ENCODE data around the gene SLC27A6.

SLC27A6 gene

DNA sequence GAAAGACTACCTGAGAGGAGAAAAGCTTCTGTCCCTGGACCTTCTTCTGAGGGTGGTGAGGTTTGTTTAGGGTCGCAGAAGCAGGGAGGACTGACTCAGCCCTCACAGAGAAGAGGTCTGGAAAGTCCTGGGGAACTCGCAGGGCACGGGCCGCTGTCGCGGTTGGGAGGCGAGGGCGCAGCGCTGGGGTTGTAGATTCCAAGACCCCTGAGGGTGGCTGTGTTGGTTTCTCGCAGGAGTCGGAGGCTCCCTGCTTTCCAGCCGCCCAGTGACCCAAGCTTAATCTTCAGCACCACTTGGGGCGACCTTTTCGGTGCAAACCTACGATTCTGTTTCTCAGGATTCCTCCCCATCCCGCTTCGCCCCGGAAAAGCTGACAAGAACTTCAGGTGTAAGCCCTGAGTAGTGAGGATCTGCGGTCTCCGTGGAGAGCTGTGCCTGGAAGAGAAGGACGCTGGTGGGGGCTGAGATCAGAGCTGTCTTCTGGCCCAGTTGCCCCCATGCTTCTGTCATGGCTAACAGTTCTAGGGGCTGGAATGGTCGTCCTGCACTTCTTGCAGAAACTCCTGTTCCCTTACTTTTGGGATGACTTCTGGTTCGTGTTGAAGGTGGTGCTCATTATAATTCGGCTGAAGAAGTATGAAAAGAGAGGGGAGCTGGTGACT is 482 bp downstream of the SLC27A6 start:
- ATAC-seq (replicated peaks; ENCODE audit: extremely low read depth, poor library complexity, severe bottlenecking) (no peak), DNase-seq (ENCODE audit: low spot score in 2 of 2) (no peak)
- Mint-ChIP-seq H3K4me1 (no peaks in the 10 kb centered on the region), H3K27me3 (peaks cover 11% of the 10 kb centered on the region), H3K27ac (ENCODE audit: low read depth) (no peak overlapping the region), H3K9me3 (peaks cover 6% of the 10 kb centered on the region), H3K4me3 (no peak overlapping the region), H3K36me3 (ENCODE audit: insufficient read depth) (no peaks in the 10 kb centered on the region)

GRCh38 chr5:128966375-128966774 is 1.1 kb downstream of the SLC27A6 start:
- Mint-ChIP-seq H3K27me3 (peaks cover 17% of the 10 kb centered on the region), H3K36me3 (ENCODE audit: insufficient read depth) (peaks cover under 1% of the 10 kb centered on the region), H3K9me3 (peaks cover 2% of the 10 kb centered on the region), H3K27ac (ENCODE audit: low read depth) (no peak overlapping the region), H3K4me1 (no peaks in the 10 kb centered on the region), H3K4me3 (no peak overlapping the region)
- no peak for DNase-seq (ENCODE audit: low spot score in 2 of 2)
- ATAC-seq (replicated peaks; ENCODE audit: extremely low read depth, poor library complexity, severe bottlenecking) = no peak

DNA sequence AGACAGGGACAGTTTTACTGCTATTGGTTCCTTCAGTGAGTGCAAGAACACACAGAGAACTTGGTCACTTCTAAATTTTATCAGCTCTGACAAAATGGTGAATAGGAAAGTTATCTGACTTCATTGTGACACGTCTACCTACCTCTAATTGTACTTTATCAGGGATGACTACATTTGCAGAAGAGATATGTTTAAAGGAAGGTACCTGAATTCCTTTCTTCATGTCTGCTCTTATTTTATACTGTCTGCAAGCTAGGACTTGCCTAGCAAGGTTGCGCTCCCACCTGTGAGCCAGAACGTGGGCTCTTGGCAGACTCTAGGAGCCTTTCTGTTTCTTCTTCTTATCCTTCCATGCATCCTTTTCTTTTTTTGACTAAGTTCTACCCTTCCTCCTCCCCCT is 1.6 kb downstream of the SLC27A6 start:
- no peak for ATAC-seq (replicated peaks; ENCODE audit: extremely low read depth, poor library complexity, severe bottlenecking)
- Mint-ChIP-seq H3K4me3 (no peak overlapping the region), H3K27me3 (peaks cover 17% of the 10 kb centered on the region), H3K9me3 (no peaks in the 10 kb centered on the region), H3K36me3 (ENCODE audit: insufficient read depth) (peaks cover 2% of the 10 kb centered on the region), H3K27ac (ENCODE audit: low read depth) (no peak overlapping the region), H3K4me1 (no peaks in the 10 kb centered on the region)
- no peak for DNase-seq (ENCODE audit: low spot score in 2 of 2)

DNA sequence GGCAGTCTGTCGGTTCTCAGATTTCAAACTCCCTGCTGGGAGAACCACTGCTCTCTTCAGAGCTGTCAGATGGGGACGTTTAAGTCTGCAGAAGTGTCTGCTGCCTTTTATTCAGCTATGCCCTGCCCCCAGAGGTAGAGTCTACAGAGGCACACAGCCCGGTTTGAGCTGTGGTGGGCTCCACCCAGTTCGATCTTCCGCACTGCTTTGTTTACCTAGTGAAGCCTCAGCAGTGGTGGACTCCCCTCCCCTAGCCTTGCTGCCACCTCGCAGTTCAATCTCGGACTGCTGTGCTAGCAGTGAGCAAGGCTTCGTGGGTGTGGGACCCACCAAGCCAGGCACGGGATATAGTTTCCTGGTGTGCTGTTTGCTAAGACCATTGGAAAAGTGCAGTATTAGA is 8.0 kb downstream of the SLC27A6 start:
- Mint-ChIP-seq H3K36me3 (ENCODE audit: insufficient read depth) (peaks cover 2% of the 10 kb centered on the region), H3K4me3 (no peak overlapping the region), H3K4me1 (no peaks in the 10 kb centered on the region), H3K27me3 (peaks cover 10% of the 10 kb centered on the region), H3K9me3 (peaks cover 5% of the 10 kb centered on the region), H3K27ac (ENCODE audit: low read depth) (no peak overlapping the region)
- DNase-seq (ENCODE audit: low spot score in 2 of 2) (no peak), ATAC-seq (replicated peaks; ENCODE audit: extremely low read depth, poor library complexity, severe bottlenecking) (no peak)

GRCh38 chr5:128974567-128974966 is 9.3 kb downstream of the SLC27A6 start:
- no peaks in the 10 kb centered on the region for H3K4me1 Mint-ChIP-seq
- DNase-seq (ENCODE audit: low spot score in 2 of 2) (no peak), ATAC-seq (replicated peaks; ENCODE audit: extremely low read depth, poor library complexity, severe bottlenecking) (no peak)
- no peak overlapping the region for H3K4me3 Mint-ChIP-seq
- H3K27me3 Mint-ChIP-seq = peaks cover 10% of the 10 kb centered on the region
- peaks cover 5% of the 10 kb centered on the region for H3K9me3 Mint-ChIP-seq
- H3K36me3 Mint-ChIP-seq (ENCODE audit: insufficient read depth) = peaks cover 2% of the 10 kb centered on the region
- H3K27ac Mint-ChIP-seq (ENCODE audit: low read depth) = no peak overlapping the region

DNA sequence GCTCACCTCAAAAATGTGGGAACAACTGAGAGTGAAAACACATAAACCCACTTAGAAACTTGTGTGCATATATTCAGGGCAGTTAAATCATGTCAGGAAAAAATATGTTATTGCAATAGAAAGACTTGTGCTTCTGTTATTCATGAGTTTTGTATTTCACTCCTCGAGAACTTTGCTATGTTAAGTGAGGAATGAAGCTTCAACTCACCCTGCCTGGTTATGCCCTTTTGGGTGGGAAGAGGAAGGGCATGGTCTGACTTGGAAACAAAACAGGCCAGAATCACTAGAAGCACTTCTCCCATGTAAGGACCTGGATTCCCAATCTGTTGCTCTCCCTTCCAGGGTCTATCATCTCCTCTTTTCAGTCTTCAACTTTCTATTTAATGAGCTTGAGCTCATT is 14.5 kb downstream of the SLC27A6 start:
- Mint-ChIP-seq H3K4me3 (no peak overlapping the region), H3K9me3 (no peaks in the 10 kb centered on the region), H3K27me3 (no peaks in the 10 kb centered on the region), H3K27ac (ENCODE audit: low read depth) (no peak overlapping the region), H3K4me1 (no peaks in the 10 kb centered on the region), H3K36me3 (ENCODE audit: insufficient read depth) (no peaks in the 10 kb centered on the region)
- no peak for ATAC-seq (replicated peaks; ENCODE audit: extremely low read depth, poor library complexity, severe bottlenecking)
- DNase-seq (ENCODE audit: low spot score in 2 of 2) = no peak

- DNase-seq (ENCODE audit: low spot score in 2 of 2) (no peak), ATAC-seq (replicated peaks; ENCODE audit: extremely low read depth, poor library complexity, severe bottlenecking) (no peak)
- H3K4me1 Mint-ChIP-seq = no peaks in the 10 kb centered on the region
- H3K27ac Mint-ChIP-seq (ENCODE audit: low read depth) = no peak overlapping the region
- no peaks in the 10 kb centered on the region for H3K27me3 Mint-ChIP-seq
- H3K4me3 Mint-ChIP-seq = no peak overlapping the region
- H3K36me3 Mint-ChIP-seq (ENCODE audit: insufficient read depth) = no peaks in the 10 kb centered on the region
- H3K9me3 Mint-ChIP-seq = no peaks in the 10 kb centered on the region
Observed at GRCh38 chr5:128980917-128981316, 15.6 kb downstream of the SLC27A6 start.

GRCh38 chr5:128984480-128984879 is 19.2 kb downstream of the SLC27A6 start:
- no peak overlapping the region for H3K27ac Mint-ChIP-seq (ENCODE audit: low read depth)

GRCh38 chr5:128988476-128988875 is 23.2 kb downstream of the SLC27A6 start:
- Mint-ChIP-seq H3K4me3 (no peak overlapping the region), H3K4me1 (no peaks in the 10 kb centered on the region), H3K27ac (ENCODE audit: low read depth) (no peak overlapping the region), H3K27me3 (peaks cover 10% of the 10 kb centered on the region), H3K9me3 (no peaks in the 10 kb centered on the region), H3K36me3 (ENCODE audit: insufficient read depth) (no peaks in the 10 kb centered on the region)
- no peak for DNase-seq (ENCODE audit: low spot score in 2 of 2)
- no peak for ATAC-seq (replicated peaks; ENCODE audit: extremely low read depth, poor library complexity, severe bottlenecking)

More at GRCh38 chr5:128984480-128984879, 19.2 kb downstream of the SLC27A6 start:
- no peaks in the 10 kb centered on the region for H3K36me3 Mint-ChIP-seq (ENCODE audit: insufficient read depth)
- no peaks in the 10 kb centered on the region for H3K27me3 Mint-ChIP-seq
- DNase-seq (ENCODE audit: low spot score in 2 of 2) (no peak), ATAC-seq (replicated peaks; ENCODE audit: extremely low read depth, poor library complexity, severe bottlenecking) (no peak)
- H3K4me3 Mint-ChIP-seq = no peak overlapping the region
- H3K9me3 Mint-ChIP-seq = no peaks in the 10 kb centered on the region
- no peaks in the 10 kb centered on the region for H3K4me1 Mint-ChIP-seq

DNA sequence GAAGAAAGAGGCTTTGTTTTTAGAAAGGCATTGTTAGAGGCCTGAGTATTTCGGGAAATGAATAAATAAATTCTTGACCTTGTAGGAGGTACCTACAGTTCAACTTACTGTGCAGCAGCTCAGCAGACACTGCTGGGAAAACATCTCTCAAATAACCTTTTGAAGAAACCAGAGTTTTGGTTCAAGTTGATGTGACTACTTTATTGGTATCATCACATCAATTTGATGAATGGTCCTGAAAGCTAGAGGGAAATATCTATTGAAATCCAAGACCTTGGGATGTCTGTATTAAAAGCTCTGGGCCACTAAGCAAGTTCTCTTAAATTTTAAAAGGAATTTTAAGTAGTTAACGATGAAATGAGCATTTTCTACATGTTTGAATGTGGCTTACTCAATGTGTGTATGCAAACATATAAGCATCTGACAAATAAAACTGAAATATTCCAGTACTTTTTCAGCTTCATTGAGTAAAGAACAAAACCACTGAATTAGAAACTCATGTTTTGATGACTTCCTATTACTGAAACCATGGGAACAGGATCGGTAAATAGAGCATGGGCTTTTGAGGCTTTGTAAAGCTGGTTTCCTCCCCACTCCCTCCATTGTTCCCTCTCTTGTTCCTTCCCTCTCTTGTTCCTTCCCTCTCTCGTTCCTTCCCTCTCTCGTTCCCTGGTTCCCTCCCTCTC is 36.7 kb downstream of the SLC27A6 start:
- Mint-ChIP-seq H3K9me3 (no peaks in the 10 kb centered on the region), H3K36me3 (ENCODE audit: insufficient read depth) (no peaks in the 10 kb centered on the region), H3K27me3 (no peaks in the 10 kb centered on the region), H3K27ac (ENCODE audit: low read depth) (no peak overlapping the region), H3K4me3 (no peak overlapping the region), H3K4me1 (no peaks in the 10 kb centered on the region)
- ATAC-seq (replicated peaks; ENCODE audit: extremely low read depth, poor library complexity, severe bottlenecking) = no peak
- no peak for DNase-seq (ENCODE audit: low spot score in 2 of 2)

DNA sequence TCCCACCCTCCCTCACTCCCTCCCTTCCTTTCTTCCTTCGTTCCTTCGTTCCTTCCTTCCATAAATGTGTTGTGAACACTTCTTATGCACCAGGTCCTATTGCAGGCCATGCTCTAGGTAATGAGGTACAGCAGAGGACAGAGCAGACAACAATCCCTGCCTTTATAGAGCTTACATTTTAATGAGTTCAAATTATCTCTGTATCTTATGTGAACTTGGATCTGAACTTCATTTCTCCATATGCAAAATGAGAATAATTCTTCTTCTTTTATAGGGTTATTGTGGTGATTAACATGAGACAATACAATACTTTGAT is 37.2 kb downstream of the SLC27A6 start:
- H3K27ac Mint-ChIP-seq (ENCODE audit: low read depth) = no peak overlapping the region
- H3K36me3 Mint-ChIP-seq (ENCODE audit: insufficient read depth) = no peaks in the 10 kb centered on the region
- ATAC-seq (replicated peaks; ENCODE audit: extremely low read depth, poor library complexity, severe bottlenecking) = no peak
- H3K27me3 Mint-ChIP-seq = no peaks in the 10 kb centered on the region
- H3K9me3 Mint-ChIP-seq = no peaks in the 10 kb centered on the region
- H3K4me3 Mint-ChIP-seq = no peak overlapping the region
- no peaks in the 10 kb centered on the region for H3K4me1 Mint-ChIP-seq
- no peak for DNase-seq (ENCODE audit: low spot score in 2 of 2)

DNA sequence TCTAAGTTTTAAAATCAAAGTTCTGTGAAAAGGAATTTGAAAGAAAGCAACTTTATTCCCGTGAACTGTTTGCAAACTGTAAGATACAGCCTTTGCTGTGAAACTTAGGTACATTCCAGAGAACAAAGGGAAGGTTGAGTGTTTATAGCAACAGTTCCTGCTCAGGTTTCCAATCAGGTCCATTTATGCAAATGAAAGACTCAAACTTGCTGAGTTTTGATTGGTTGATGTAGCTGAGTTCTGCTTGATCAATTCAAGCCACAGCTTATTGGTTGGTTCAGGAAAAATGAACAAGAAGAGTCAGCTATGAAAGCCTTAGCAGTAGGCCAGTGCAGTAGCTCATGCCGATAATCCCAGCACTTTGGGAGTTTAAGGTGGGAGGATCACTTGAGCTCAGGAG is 37.9 kb downstream of the SLC27A6 start:
- H3K4me3 Mint-ChIP-seq = no peak overlapping the region
- H3K36me3 Mint-ChIP-seq (ENCODE audit: insufficient read depth) = no peaks in the 10 kb centered on the region
- DNase-seq (ENCODE audit: low spot score in 2 of 2) = no peak
- no peaks in the 10 kb centered on the region for H3K9me3 Mint-ChIP-seq
- no peak for ATAC-seq (replicated peaks; ENCODE audit: extremely low read depth, poor library complexity, severe bottlenecking)
- H3K27me3 Mint-ChIP-seq = no peaks in the 10 kb centered on the region
- H3K4me1 Mint-ChIP-seq = no peaks in the 10 kb centered on the region
- no peak overlapping the region for H3K27ac Mint-ChIP-seq (ENCODE audit: low read depth)

DNA sequence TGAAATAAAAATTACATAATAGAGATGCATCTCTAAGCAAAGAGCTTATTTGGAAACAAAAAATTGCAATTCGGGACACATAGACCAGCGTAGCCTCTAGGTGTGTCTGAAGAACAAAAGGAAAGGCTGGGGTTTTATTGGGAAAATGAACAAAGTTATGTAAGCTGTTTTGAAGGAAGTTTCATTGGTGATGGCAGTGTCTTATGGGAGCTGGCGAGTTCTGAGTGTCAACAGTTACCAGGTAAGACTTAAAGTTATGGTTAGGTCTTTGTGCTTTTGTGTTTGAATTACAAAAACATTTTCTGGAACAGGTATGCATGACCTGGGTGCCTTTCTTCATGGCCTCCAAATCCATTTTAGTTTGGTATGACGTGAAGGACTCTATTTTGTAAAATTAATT is 48.9 kb downstream of the SLC27A6 start:
- no peaks in the 10 kb centered on the region for H3K9me3 Mint-ChIP-seq
- no peak for ATAC-seq (replicated peaks; ENCODE audit: extremely low read depth, poor library complexity, severe bottlenecking)
- peaks cover 6% of the 10 kb centered on the region for H3K27me3 Mint-ChIP-seq
- no peaks in the 10 kb centered on the region for H3K4me1 Mint-ChIP-seq
- H3K4me3 Mint-ChIP-seq = no peak overlapping the region
- no peak for DNase-seq (ENCODE audit: low spot score in 2 of 2)
- H3K27ac Mint-ChIP-seq (ENCODE audit: low read depth) = no peak overlapping the region
- no peaks in the 10 kb centered on the region for H3K36me3 Mint-ChIP-seq (ENCODE audit: insufficient read depth)

All from central memory CD8-positive, alpha-beta T cell (primary cell).